ENCODE results near the gene KASH5.
"Not testable (repeated sequence)": the region's sequence is repeated elsewhere in the genome, so short reads cannot be mapped to it uniquely, and the experiment has no call there.

The KASH5 gene

DNA sequence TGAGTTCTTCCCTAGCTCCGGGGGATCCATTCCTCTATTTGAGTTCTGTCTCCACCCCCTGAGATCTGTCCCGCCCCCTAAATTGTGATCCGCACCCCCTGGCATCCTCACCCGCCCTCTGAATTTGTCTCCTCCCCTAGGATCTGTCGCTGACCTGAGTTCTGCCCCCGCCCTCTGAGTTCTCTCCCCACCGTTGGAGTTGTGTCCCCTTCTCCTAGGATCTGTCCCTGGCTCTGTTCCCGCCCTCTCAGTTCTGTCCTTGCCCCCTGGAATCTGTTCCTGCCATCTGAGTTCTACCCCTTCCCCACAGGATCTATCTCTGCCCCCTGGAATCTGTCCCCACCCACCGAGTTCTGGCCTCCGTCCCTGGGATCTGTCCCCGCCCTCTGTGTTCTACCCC, 54.3 kb downstream of the KASH5 start:
- H3K4me3 ChIP-seq (replicated peaks; ENCODE audit: low read depth, low read length), result peak overlapping the region; percentile 66
- TF ChIP-seq, protein P1, sequence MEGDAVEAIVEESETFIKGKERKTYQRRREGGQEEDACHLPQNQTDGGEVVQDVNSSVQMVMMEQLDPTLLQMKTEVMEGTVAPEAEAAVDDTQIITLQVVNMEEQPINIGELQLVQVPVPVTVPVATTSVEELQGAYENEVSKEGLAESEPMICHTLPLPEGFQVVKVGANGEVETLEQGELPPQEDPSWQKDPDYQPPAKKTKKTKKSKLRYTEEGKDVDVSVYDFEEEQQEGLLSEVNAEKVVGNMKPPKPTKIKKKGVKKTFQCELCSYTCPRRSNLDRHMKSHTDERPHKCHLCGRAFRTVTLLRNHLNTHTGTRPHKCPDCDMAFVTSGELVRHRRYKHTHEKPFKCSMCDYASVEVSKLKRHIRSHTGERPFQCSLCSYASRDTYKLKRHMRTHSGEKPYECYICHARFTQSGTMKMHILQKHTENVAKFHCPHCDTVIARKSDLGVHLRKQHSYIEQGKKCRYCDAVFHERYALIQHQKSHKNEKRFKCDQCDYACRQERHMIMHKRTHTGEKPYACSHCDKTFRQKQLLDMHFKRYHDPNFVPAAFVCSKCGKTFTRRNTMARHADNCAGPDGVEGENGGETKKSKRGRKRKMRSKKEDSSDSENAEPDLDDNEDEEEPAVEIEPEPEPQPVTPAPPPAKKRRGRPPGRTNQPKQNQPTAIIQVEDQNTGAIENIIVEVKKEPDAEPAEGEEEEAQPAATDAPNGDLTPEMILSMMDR (IDR thresholded peaks at IDR 0.05; ENCODE audit: low read length, missing control alignments), result no peak
- DNase-seq (ENCODE audit: low read depth), result no peak

DNA sequence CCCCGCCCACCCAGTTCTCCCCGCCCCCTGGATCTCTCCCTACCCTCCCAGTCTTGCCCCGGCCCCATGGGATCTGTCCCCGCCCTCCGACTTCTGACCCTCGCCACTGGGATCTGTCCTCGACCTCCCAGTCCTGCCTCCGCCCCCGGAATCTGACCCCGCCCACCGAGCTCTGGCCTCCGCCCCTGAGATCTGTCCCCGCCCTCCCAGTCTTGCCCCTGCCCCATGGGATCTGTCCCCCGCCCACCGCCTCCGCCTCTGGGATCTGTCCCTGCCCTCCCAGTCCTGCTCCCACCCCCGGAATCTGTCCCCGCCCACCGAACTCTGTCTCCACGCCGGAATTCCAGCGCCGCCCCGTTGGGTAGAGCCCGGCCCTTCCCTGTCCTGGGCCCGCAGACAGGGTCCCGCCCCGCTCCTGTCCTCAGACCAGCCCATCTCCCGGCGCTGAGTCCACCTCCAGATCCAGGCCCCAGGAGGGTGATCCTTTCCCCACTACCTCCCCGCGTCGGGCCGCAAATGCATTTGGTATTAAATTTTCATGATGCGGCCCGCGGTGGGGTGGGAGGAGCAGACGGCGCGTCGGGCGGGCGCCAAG, 54.8 kb downstream of the KASH5 start:
- peak; percentile 87 for DNase-seq (ENCODE audit: low read depth)
- TF ChIP-seq, protein P1 (IDR thresholded peaks at IDR 0.05; ENCODE audit: low read length, missing control alignments), result no peak
- H3K4me3 ChIP-seq (replicated peaks; ENCODE audit: low read depth, low read length), result peak overlapping the region; percentile 66

DNA sequence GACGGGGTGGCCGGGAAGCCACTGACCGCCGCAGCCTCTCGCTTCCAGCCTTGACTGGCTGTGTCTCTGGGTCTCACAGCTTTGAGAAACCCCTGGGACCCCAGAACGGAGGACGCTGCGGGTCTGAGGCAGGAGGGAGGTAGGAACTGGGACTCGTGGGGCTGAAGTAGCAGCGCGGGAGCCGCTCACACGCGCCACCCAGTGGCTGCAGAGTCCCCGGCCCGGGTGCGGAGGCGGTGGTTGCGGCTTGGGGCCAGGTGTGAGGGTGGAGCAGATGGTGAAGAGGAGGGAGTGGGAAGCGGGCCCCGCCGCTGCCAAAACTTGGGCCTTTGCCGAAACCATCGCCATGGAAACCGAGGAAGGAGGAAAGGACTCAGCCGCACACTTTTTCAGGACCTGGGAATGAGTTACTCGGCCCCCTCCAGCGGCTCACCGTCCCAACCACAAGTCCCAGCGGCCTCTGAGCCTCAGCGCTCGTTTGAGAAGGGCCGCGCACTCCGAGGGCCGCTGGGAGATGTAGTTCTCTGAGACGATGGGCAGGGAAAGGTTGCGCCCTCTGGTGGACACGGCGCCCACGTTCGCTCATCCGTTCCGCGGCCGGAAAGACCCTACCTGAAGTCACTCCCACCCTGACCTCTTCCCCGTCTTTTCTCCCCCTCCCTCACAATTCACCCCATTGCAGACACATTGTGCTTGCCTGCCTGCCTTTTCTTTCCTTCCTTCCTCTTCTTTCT, 55.5 kb downstream of the KASH5 start:
- peak; percentile 96 for DNase-seq (ENCODE audit: low read depth)
- TF ChIP-seq, protein P1 (IDR thresholded peaks at IDR 0.05; ENCODE audit: low read length, missing control alignments), result peak; percentile 70
- peak overlapping the region; percentile 66 for H3K4me3 ChIP-seq (replicated peaks; ENCODE audit: low read depth, low read length)

DNA sequence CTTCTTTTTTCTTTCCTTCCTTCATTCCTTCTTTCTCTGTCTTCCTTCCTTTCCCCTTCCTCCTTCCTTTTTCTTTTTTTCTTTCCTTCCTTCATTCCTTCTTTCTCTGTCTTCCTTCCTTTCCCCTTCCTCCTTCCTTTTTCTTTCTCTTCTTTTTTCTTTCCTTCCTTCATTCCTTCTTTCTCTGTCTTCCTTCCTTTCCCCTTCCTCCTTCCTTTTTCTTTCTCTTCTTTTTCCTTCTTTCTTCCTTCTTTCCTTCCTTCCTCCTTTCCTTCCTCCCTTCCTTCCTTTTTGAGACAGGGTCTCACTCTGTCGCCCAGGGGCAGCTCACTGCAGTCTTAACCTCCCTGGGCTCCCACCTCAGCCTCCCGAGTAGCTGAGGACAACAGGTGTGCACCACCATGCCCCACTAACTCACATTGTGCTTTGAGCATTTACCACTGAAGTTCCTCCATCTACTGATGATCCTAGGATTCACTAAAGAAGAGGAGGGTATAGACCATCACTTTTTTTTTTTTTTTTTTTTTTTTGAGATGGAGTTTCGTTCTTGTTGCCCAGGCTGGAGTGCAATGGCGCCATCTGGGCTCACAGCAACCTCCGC, 56.2 kb downstream of the KASH5 start:
- not testable (repeated sequence) for DNase-seq (ENCODE audit: low read depth); H3K4me3 ChIP-seq (replicated peaks; ENCODE audit: low read depth, low read length)

DNA sequence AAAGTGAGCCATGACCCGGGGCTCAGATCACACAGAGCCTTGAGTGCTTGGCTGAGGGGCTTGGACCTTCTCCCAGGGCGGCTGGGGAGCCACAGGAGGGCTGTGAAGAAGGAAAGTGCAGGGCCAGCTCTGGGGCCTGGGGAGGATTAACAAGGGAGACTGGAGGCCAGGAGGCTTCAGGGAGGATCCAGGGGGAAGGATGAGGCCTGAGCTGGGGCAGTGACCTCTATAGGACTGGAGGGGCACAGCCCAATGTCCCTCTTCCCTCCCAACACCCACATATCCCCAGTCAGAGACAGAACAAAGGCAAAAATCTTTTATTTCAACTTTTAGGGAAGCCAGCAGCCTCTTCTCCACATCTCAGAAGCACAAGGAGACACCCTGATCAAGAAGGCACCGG, 57.9 kb downstream of the KASH5 start:
- TF ChIP-seq, protein P1 (IDR thresholded peaks at IDR 0.05; ENCODE audit: low read length, missing control alignments), result no peak
- DNase-seq (ENCODE audit: low read depth), result no peak
- no peak overlapping the region for H3K4me3 ChIP-seq (replicated peaks; ENCODE audit: low read depth, low read length)

DNA sequence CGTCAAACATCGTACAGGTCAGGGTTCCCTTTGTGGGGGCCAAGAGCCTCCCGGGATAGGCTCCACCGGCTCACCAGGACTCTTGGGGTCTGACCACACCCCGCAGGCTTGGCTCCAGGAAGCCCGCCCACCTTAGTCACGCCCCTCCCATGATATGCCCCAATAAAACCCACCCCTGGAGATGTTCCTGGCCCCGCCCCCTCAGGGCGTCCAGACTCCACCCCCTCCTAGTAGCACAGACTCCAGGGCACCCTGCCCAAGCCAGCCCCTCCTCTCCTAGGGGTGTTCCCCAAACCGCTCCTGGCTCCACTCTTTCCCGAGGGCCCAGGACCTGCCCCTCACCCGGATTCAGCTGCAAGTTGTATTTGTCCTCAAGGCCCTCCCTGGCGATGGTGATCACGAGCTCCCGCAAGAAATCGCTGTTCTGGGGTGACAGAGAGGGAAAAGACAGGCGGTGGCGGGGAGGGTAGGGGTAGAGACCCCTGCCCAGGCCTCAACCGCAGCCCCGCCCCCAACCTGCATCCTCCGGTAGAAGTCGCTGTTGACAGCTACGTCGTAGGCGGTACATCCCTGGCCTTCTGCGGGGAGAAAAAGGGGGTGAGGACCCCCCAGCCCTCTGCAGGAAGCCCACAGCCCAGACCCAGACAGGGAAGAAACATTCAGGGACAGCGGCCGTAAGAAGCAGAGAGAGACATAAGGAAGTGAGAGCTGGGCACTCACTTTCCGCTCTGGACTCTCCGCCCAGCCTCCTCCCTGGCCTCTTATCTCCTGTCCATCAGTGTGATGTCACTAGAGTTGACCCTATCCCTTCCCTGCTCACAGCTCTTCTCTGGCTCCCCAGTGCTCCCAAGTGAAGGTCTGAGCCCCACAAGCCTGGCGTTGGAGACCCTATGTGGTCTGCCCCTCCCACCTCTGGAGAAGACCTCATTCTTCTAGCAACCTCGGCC, 59.7 kb downstream of the KASH5 start:
- H3K4me3 ChIP-seq (replicated peaks; ENCODE audit: low read depth, low read length), result no peak overlapping the region
- DNase-seq (ENCODE audit: low read depth), result peak; percentile 21
- TF ChIP-seq, protein P1 (IDR thresholded peaks at IDR 0.05; ENCODE audit: low read length, missing control alignments), result no peak

DNA sequence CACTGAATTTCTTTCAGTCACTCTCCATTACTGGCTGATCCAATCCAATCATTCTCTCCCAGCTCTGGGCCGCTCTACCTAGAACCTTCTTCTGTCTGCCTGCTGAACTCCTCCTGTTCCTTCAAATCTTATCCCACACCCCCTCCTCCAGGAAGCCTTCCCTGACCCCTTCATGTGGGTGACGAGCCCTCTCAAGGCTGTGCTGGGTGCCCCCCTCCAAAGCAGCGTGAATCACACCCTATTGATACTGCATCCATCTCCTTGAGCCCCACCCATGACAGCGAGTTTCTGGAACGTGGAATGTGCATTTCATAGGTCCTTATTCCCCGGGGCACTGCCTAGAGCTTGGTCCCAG, 60.4 kb downstream of the KASH5 start:
- DNase-seq (ENCODE audit: low read depth), result no peak
- no peak overlapping the region for H3K4me3 ChIP-seq (replicated peaks; ENCODE audit: low read depth, low read length)
- TF ChIP-seq, protein P1 (IDR thresholded peaks at IDR 0.05; ENCODE audit: low read length, missing control alignments), result no peak

All from fibroblast of pulmonary artery (primary cell).